COLO668 (cell line): ENCODE data around the gene PNRC2.

ENCODE experiments used
- DNase-seq: peaks from one replicate; lab custom pipeline; 2025; ENCODE audit not compliant: unreplicated experiment; lab: John Stamatoyannopoulos, UW

The PNRC2 gene, protein sequence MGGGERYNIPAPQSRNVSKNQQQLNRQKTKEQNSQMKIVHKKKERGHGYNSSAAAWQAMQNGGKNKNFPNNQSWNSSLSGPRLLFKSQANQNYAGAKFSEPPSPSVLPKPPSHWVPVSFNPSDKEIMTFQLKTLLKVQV

DNA sequence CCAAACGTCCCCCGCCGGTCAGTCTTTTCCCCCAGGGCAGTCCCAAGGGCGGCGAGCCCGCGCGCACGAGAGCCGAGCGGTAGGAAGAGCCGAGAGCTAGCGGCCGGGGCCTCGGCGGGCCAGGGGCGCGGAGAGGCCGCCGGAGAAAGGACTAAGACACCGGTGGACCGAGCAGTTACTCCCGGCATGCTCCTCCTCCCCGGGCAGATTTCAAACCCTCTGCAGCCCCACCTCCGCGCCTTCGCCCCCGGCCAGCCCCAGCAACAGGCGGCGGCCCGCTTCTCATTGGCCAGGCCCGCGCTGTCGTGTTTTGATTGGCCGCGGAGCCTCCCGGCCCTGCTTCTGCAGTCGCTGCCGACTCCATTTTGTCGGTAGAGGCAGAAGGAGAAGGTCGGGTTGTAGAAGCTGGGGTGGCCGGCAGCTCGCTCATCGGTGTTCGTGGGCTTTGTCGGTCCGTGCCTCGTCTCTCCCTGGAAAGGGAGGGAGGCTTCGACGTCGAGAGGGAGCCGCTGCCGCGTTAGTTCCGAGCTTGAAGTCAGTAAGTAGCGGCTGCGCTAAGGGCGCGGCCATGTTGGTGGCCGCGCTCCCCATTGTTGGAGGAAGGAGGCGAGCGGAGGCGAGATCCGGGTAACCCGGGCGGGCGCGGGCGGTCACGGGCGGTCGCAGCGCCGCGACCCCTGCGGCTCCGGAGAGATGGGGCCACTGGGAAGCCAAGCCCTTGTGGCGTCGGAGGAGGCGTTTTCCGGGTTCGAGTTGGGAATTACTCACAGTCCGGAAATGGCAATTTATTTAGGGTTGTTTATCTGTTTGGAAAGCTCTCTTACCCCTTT, at the start of gene PNRC2:
TSS of gene PNRC2 (plus strand) at position 368 of the 830 bp plus-strand sequence. CDS start 1,630 bp downstream, outside the sequence.
- peak; percentile 100 for DNase-seq

- DNase-seq, result no peak
Observed at GRCh38 chr1:23910144-23910543, 49.5 kb upstream of the PNRC2 start.

DNA sequence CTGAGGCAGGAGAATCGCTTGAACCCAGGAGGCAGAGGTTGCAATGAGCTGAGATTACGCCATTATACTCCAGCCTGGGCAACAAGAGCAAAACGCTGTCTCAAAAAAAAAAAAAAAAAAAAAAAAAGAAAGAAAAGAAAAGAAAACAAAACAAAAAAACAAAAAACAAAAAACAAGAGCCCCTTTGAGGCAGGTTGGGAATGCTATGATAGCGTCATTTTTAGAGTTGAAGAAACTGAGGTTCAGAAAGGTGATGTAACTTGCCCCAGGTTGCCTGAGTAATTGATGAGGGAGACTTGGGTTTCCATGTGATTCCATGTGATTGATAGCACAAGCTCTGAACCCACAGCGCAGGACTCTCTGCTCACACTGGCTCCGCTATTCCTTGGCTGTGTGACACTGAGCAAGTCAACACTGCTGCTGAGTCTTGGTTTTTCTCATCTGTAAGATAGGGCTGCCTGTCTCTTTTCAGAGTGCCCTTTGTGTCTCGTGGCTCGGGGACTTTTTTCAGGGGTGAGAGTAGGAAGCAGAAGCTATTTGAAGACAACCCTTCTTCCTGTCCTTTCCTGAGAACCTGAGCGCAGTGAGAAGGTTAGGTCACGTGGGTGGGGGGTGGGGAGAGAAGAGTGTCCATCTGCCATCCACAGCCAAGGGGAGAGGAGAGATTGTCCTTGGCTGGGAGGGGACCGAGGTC, 48.9 kb upstream of the PNRC2 start:
- no peak for DNase-seq

GRCh38 chr1:23911921-23912320, 47.7 kb upstream of the PNRC2 start:
- no peak for DNase-seq

- DNase-seq, result no peak
Observed at GRCh38 chr1:23913212-23913880, 46.3 kb upstream of the PNRC2 start, which contains the start of gene CNR2. Gene CNR2 (minus strand): TSS chr1:23913362. CDS start chr1:23875617, 37,745 bp downstream.

GRCh38 chr1:23914921-23915320, 44.7 kb upstream of the PNRC2 start:
- DNase-seq, result no peak

DNA sequence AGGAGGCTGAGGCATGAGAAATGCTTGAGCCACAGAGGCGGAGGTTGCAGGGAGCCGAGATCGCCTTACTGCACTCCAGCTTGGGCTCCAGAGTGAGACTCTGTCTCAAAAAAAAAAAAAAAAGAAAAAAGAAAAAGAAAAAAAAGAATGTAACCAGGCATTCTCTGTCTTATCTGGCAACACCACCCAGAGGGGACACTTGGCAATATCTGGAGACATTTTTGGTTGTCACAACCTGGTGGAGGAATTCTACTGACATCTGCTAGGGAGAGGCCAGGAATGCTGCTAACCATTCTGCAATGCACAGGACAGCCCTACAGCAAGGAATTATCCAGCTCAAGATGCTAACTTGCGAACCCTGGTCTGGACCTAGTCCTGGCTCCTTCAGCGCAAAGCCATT, 44.2 kb upstream of the PNRC2 start:
- DNase-seq, result no peak

DNA sequence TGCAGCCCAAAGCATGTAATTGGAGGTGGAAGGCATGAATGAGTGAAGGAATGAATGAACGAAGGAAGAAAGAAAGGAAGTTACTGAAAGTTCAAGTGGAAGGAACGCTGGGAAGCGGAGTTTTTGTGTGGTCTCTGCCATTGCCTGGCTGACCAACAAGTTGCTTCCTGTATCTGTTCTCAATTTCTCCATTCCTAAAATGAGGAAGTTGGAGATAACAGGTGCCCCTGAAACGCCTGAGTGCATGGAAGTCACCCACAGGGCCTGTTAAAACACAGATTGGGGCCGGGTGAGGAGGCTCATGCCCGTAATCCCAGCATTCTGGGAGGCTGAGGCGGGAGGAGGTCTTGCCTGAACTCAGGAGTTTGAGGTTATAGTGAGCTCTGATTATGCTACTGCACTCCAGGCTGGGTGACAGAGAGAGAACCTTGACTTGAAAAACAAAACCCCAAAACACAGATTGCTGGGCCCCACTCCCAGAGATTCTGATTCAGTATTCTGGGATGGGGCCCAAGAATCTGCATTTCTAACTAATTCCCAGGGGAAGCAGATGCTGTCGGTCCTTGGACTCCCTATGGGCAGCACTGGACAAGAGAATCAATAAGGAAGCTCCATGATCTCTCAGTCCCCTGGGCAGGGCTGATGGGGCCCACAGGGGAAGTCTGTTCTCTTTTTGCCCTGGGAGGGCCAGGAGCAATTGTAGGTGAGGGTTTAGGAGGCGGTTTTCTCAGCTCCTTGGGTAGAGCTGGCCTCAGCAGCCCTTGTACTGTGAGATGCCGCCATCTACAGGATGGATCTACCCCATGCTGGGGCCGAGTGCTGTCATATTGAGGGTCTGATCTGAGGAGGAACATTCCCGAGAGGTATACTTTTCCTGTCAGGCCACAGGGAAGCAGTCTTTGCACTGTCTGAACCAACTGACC, 43.2 kb upstream of the PNRC2 start:
- peak; percentile 67 for DNase-seq

- DNase-seq, result no peak
Observed at GRCh38 chr1:23922321-23922943, 37.2 kb upstream of the PNRC2 start.

GRCh38 chr1:23923592-23924499, 35.8 kb upstream of the PNRC2 start:
- DNase-seq, result no peak

- DNase-seq, result no peak
Observed at GRCh38 chr1:23924601-23925000, 35.0 kb upstream of the PNRC2 start.

DNA sequence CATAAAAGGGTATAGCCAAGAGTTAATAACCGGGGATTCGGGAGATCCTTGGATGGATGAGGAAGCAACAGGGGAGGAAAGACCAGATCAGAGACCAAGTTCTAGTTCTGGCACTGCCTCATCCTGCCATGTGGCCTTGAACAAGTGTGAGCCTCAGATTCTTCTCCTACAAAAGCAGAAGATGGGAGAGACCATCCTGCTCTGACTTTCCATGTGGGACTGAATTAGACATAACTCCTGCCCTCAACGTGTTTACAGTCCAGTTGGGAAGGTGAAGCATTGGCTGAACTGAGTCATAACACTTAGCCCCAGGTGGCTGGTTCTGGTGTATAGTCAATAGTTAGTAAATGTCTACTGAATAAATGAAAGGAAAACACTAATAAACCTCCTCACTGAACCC, 34.3 kb upstream of the PNRC2 start:
- DNase-seq, result no peak

DNA sequence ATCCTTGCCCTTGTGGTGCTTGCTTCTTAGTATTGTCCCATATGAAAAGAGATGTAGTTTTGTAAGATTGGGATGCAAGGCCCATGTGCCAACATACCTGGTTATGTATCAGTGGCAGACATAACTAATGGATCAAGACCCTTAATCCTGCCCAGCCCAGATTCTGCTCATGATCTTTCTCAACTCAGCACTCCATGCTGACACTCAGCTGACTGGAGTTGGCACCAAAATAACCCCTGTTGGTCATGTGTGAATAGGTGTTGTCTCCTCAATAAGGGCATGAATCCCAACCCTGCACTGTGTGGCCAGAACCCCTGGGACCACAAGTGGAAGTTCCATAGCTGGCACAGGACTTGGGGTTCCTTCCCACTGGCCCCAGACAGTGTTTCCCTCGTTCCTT, 32.5 kb upstream of the PNRC2 start:
- no peak for DNase-seq

- DNase-seq, result no peak
Observed at GRCh38 chr1:23928789-23929188, 30.8 kb upstream of the PNRC2 start.

DNA sequence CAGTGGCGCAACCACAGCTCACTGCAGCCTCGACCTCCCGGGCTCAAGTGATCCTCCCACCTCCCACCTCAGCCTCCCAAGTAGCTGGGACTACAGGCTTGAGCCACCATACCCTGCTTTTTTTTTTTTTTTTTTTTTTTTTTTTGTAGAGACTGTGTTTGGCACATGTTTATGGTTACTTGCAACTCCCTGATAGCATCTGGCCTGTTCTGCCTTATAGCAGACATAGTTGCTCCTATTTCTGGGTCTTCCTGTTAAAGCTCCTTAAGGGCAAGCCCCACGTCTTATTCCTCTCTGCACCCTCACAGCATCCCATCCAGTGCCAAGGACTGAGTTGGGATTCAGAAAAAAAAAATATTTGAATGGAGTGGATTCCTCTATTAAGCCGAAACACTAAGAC, 29.4 kb upstream of the PNRC2 start:
- DNase-seq, result no peak

DNA sequence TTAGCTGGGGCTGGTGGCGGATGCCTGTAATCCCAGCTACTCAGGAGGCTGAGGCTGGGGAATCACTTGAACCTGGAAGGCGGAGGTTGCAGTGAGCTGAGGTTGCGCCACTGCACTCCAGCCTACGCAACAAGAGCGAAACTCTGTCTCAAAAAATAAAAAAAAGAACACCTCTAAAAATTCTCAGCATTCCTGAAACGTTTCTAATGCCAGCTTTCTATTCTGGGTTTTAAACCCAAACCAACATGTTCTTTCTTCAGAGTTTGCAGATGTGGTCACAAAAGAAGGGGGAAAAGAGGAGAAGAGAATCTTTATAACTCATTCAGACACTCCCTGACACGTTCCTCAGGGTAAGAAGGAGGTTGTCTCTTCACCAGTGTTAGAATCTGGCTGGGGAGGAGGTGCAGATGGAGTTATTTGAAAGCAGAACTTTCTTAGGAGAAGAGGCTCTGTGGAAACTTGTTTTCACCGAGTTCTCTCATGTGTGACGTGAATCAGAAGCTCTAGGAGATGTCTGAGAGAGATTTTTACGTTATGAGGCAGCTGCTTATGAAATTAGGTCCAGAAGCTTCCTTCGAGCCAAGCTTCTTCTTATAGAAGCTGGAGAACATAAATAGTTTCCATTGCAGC, 28.7 kb upstream of the PNRC2 start:
- no peak for DNase-seq

GRCh38 chr1:23931491-23931880, 28.1 kb upstream of the PNRC2 start:
- no peak for DNase-seq

- no peak for DNase-seq
Observed at GRCh38 chr1:23936481-23937176, 23.0 kb upstream of the PNRC2 start.
